Measurements from ENCODE around the gene DGKG. TPM values are rescaled to one million over a fixed set of nuclear protein-coding genes. Genes with fewer than 3 reads are reported as not detected.

DGKG gene
- total RNA-seq, 2 experiments from 2014 or later: 0.20 to 0.66 TPM

- Mint-ChIP-seq H3K4me1 (no peaks in the 10 kb centered on the region), H3K4me3 (no peak overlapping the region), H3K27ac (no peak overlapping the region), H3K27me3 (peaks cover 40% of the 10 kb centered on the region), H3K36me3 (no peaks in the 10 kb centered on the region), H3K9me3 (ENCODE audit: low read depth) (no peaks in the 10 kb centered on the region)
- DNase-seq: no peak
- CTCF ChIA-PET: no interaction called here
- no peak for ATAC-seq
Measured at GRCh38 chr3:186167646-186168395, 194.2 kb downstream of the DGKG start.

GRCh38 chr3:186166491-186167288 is 195.3 kb downstream of the DGKG start:
- ATAC-seq (no peak), DNase-seq (no peak)
- CTCF ChIA-PET: no interaction called here
- Mint-ChIP-seq H3K27ac (no peak overlapping the region), H3K4me1 (no peaks in the 10 kb centered on the region), H3K9me3 (ENCODE audit: low read depth) (no peaks in the 10 kb centered on the region), H3K4me3 (no peak overlapping the region), H3K27me3 (peaks cover 45% of the 10 kb centered on the region), H3K36me3 (no peaks in the 10 kb centered on the region)

DNA sequence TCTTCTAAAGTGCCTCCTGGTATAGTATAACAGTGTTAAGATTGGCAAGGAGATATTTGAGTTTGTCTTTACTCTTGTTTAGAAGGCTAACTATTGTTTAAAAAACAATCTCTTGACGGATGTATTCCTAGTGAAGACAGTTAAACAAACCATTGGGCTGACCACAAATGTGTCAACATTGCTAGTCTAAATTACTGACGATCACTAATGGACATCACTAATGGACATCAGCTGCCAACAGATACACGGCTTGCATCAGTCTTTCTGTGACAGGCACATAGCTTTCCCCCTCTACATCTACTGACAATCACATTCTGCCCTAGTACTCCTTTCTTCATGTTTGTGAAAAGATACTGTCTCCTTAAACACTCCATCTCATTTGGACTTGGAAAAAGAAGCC is 196.0 kb downstream of the DGKG start:
- H3K4me3 Mint-ChIP-seq: no peak overlapping the region
- no peaks in the 10 kb centered on the region for H3K9me3 Mint-ChIP-seq (ENCODE audit: low read depth)
- no peaks in the 10 kb centered on the region for H3K4me1 Mint-ChIP-seq
- no peaks in the 10 kb centered on the region for H3K36me3 Mint-ChIP-seq
- ATAC-seq (no peak), DNase-seq (no peak)
- peaks cover 51% of the 10 kb centered on the region for H3K27me3 Mint-ChIP-seq
- CTCF ChIA-PET: no interaction called here
- no peak overlapping the region for H3K27ac Mint-ChIP-seq

DNA sequence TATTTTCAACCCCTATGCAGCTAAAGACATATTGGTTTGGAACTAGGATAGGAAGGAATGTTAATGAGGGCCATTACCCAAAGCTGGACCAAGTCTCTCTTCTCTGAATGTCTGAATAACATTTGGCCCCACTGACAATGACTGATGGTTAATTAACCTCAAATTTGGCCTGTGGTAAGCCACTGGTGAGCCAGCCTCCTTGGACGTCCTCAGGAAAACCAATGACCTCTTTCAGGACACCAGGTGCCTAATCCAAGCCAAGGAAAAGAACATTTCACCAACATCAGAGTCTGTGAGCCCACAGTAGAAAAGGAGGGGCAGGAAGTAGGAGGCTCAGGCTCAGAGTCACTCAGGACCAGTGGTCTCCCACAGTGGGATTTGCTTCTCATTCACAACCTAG is 196.7 kb downstream of the DGKG start:
- no peaks in the 10 kb centered on the region for H3K4me1 Mint-ChIP-seq
- no peak overlapping the region for H3K4me3 Mint-ChIP-seq
- H3K27me3 Mint-ChIP-seq: peaks cover 57% of the 10 kb centered on the region
- no peak for ATAC-seq
- H3K27ac Mint-ChIP-seq: no peak overlapping the region
- CTCF ChIA-PET: no interaction called here
- no peaks in the 10 kb centered on the region for H3K9me3 Mint-ChIP-seq (ENCODE audit: low read depth)
- H3K36me3 Mint-ChIP-seq: no peaks in the 10 kb centered on the region
- DNase-seq: no peak

DNA sequence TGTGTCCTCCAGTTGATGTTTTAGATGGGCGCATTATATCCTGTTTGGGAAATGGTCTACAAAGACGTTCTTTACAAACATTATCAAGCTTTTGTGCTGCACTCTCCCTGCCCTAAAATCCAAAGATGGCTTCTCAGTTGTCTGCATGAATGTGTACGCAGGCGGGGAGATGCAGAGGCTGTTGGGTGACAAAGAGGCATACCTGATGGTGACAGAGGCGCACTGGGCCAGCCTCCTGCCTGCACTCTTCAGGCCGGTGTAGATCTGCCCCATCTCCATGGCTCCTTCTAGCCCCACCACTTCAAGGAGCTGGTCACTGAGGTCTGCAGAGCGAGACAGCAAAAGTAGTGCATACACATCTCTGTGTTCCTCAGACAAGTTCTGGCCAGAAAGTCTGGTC is 197.3 kb downstream of the DGKG start:
- Mint-ChIP-seq H3K27me3 (peaks cover 63% of the 10 kb centered on the region), H3K27ac (no peak overlapping the region), H3K36me3 (no peaks in the 10 kb centered on the region), H3K9me3 (ENCODE audit: low read depth) (no peaks in the 10 kb centered on the region), H3K4me3 (no peak overlapping the region), H3K4me1 (no peaks in the 10 kb centered on the region)
- ATAC-seq (no peak), DNase-seq (no peak)
- CTCF ChIA-PET: no interaction called here

GRCh38 chr3:186162221-186162620 is 199.8 kb downstream of the DGKG start:
- Mint-ChIP-seq H3K9me3 (ENCODE audit: low read depth) (no peaks in the 10 kb centered on the region), H3K4me1 (no peaks in the 10 kb centered on the region), H3K27me3 (peaks cover 61% of the 10 kb centered on the region), H3K27ac (no peak overlapping the region), H3K4me3 (no peak overlapping the region), H3K36me3 (no peaks in the 10 kb centered on the region)
- CTCF ChIA-PET: no interaction called here
- no peak for DNase-seq
- ATAC-seq: no peak

DNA sequence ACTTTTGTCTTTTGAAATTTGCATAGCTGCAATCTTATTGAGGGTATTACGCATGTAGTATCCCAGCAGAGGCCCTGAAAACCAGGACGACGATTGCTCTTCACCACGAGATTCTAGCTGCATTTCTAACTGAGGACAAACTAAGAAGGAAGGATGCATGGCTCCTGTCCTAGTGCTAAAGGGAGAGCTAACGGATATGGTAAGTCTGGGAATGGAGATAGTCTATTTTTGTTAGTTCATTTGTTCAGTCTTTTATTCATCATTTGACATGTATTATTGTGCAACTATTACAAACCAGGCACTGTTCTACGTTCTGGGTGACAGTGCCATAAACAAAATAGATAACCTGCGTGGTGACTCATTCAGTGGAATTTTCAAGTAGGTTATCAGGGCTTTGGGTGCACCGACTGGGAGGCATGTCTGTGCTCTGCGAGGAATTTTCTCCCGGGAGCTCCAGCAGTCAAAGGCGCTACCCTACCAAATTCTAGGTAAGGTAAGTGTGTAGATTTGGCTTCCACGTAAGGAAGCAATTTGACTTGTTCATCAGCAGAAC is 201.3 kb downstream of the DGKG start:
- H3K4me1 Mint-ChIP-seq: no peaks in the 10 kb centered on the region
- H3K4me3 Mint-ChIP-seq: no peak overlapping the region
- CTCF ChIA-PET: interaction anchor here (0.9 kb wide), 2 partner anchors 24 to 217 kb away, joined by 3 to 4 read pairs; no protein-coding TSS in a partner anchor
- peaks cover 56% of the 10 kb centered on the region for H3K27me3 Mint-ChIP-seq
- no peaks in the 10 kb centered on the region for H3K36me3 Mint-ChIP-seq
- H3K27ac Mint-ChIP-seq: no peak overlapping the region
- no peaks in the 10 kb centered on the region for H3K9me3 Mint-ChIP-seq (ENCODE audit: low read depth)
- ATAC-seq (no peak), DNase-seq (no peak)

- no peak overlapping the region for H3K27ac Mint-ChIP-seq
Measured at GRCh38 chr3:186154641-186155040, 207.4 kb downstream of the DGKG start.

DNA sequence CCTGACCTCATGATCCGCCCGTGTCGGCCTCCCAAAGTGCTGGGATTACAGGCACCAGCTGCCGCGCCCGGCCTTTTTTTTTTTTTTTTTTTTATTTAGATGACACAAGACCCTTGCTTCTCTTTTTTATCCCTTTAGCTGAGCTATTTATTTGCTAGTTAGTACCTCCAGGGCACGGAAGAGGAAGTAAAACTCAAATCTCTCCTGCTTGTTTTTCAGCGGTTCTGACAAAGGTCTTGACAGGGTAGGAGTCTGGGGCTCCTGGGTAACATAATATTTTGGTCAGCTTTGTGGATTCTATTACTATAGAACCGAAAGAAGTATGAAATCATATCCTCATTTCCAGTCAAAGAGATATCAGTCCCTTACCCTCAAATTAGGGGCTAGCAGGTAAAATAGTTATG is 209.1 kb downstream of the DGKG start:
- Mint-ChIP-seq H3K9me3 (ENCODE audit: low read depth) (no peaks in the 10 kb centered on the region), H3K4me1 (peaks cover 20% of the 10 kb centered on the region), H3K36me3 (peaks cover 3% of the 10 kb centered on the region), H3K27me3 (peaks cover 57% of the 10 kb centered on the region), H3K4me3 (no peak overlapping the region), H3K27ac (no peak overlapping the region)
- DNase-seq (no peak), ATAC-seq (peak; percentile 51)
- CTCF ChIA-PET: no interaction called here

More at GRCh38 chr3:186154641-186155040, 207.4 kb downstream of the DGKG start:
- no peak for DNase-seq
- ATAC-seq: no peak
- Mint-ChIP-seq H3K4me3 (no peak overlapping the region), H3K9me3 (ENCODE audit: low read depth) (no peaks in the 10 kb centered on the region), H3K36me3 (peaks cover 3% of the 10 kb centered on the region), H3K27me3 (peaks cover 48% of the 10 kb centered on the region), H3K4me1 (peaks cover 20% of the 10 kb centered on the region)
- CTCF ChIA-PET: no interaction called here

GRCh38 chr3:186152361-186152798 is 209.7 kb downstream of the DGKG start:
- H3K27ac Mint-ChIP-seq: no peak overlapping the region
- DNase-seq (no peak), ATAC-seq (no peak)
- H3K4me1 Mint-ChIP-seq: peaks cover 20% of the 10 kb centered on the region
- peaks cover 58% of the 10 kb centered on the region for H3K27me3 Mint-ChIP-seq
- no peaks in the 10 kb centered on the region for H3K9me3 Mint-ChIP-seq (ENCODE audit: low read depth)
- H3K4me3 Mint-ChIP-seq: no peak overlapping the region
- peaks cover 3% of the 10 kb centered on the region for H3K36me3 Mint-ChIP-seq
- CTCF ChIA-PET: no interaction called here

DNA sequence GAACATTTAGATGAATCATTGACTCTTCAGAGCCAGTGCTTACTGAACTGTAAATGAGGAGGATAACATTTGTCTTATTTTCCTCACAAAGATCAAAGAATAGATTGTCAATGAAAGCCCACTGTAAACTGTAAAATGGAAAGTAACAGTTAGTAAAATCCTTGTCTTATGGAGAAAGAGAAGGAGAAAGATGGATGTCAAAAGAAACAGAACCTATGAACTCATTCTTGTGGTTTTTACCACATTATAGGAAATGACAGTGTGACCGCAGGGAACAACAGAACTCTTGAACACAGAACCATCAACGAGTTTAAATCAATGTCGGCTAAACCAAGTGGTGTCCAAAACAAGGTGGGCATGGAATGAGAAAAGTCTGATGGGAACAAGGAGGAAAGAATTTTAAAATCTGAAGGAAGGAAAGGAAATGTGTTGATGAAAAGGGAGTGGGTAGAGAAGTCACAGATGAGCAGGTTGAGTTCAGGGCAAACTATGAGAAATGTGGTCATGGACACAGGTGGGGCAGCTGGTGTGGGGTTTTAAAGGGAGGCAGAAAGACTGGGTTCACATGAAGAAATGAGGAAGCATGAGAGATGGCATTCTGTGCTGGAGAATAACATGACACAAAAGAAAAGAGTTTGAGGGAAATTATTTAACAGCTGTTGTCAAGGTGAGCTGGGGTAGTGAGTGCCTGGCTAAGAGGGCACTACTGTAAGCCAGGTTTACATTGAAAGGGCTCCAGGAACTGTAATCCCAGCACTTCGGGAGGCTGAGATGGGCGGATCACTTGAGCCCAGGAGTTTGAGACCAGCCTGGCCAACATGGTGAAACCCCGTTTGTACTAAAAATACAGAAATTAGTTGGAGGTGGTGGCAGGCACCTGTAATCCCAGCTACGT is 210.7 kb downstream of the DGKG start:
- Mint-ChIP-seq H3K27ac (peak overlapping the region; percentile 42), H3K4me3 (no peak overlapping the region), H3K9me3 (ENCODE audit: low read depth) (no peaks in the 10 kb centered on the region), H3K36me3 (peaks cover 3% of the 10 kb centered on the region), H3K27me3 (peaks cover 61% of the 10 kb centered on the region), H3K4me1 (peaks cover 20% of the 10 kb centered on the region)
- CTCF ChIA-PET: no interaction called here
- DNase-seq (no peak), ATAC-seq (peak; percentile 45)

GRCh38 chr3:186150041-186150830 is 211.8 kb downstream of the DGKG start:
- DNase-seq (no peak), ATAC-seq (no peak)
- Mint-ChIP-seq H3K27me3 (peaks cover 62% of the 10 kb centered on the region), H3K36me3 (peaks cover 3% of the 10 kb centered on the region), H3K9me3 (ENCODE audit: low read depth) (no peaks in the 10 kb centered on the region), H3K4me3 (no peak overlapping the region), H3K4me1 (peaks cover 20% of the 10 kb centered on the region), H3K27ac (no peak overlapping the region)
- CTCF ChIA-PET: no interaction called here
